ENCODE results near the gene DDX27.

DDX27 gene

GRCh38 chr20:49275636-49276035 lies 56.4 kb downstream of the DDX27 start:
- H3K4me3 ChIP-seq (ENCODE audit: low read depth, low read length): no peak overlapping the region
- no peak for DNase-seq (ENCODE audit: low read depth, low spot score)
- no peak for TF ChIP-seq CTCF (IDR thresholded peaks at IDR 0.05; ENCODE audit: low read depth, low read length)
- in situ Hi-C loops (cut with HindIII; ENCODE audit: low sequenced_read_pairs): no loop called here

DNA sequence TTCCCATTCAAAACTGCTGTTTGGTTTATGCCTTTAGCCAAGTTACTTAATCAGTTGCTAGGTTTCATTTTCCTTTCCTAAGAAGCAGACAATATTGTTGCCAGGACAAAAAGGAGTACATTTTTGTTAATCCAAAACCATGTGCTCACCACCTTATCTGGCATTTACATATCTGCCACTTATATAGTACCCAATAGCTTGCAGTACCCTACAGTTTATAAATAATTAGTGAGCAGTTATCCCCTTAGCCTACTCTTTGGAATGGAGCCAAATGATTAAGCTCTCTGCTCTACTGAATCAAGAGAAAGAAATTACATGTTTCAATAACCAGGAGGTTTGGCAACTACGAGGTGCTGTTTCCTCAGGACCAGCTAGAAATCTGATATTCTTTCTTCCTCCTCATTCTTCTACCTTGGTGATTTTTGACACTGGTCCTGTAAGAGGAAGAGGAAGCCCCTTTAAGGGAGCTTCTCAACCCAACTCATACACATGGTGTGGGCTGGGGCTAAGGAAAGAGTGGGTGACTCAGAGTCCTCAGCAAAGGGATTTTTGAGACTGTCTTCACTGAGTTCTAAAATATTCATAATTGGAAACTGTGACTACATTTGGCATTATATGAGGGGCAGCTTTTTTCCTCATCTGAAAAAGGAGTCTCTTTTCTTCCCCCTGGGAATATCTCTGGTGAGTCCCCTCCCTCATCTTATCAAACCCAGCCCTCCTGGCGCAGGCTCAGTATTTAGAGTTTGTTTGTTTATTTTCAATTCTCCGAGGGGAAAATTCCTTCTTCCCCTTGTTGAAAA lies 57.1 kb downstream of the DDX27 start:
- TF ChIP-seq CTCF (IDR thresholded peaks at IDR 0.05; ENCODE audit: low read depth, low read length): no peak
- in situ Hi-C loops (cut with HindIII; ENCODE audit: low sequenced_read_pairs): no loop called here
- peak overlapping the region; percentile 97 for H3K4me3 ChIP-seq (ENCODE audit: low read depth, low read length)
- peak; percentile 70 for DNase-seq (ENCODE audit: low read depth, low spot score)

- H3K4me3 ChIP-seq (ENCODE audit: low read depth, low read length): peak overlapping the region; percentile 97
- in situ Hi-C loops (cut with HindIII; ENCODE audit: low sequenced_read_pairs): no loop called here
- no peak for DNase-seq (ENCODE audit: low read depth, low spot score)
- TF ChIP-seq CTCF (IDR thresholded peaks at IDR 0.05; ENCODE audit: low read depth, low read length): no peak
Observed at GRCh38 chr20:49276961-49277785, 58.0 kb downstream of the DDX27 start.

GRCh38 chr20:49277786-49278035 lies 58.5 kb downstream of the DDX27 start:
- in situ Hi-C loops (cut with HindIII; ENCODE audit: low sequenced_read_pairs): no loop called here
- TF ChIP-seq CTCF (IDR thresholded peaks at IDR 0.05; ENCODE audit: low read depth, low read length): no peak
- H3K4me3 ChIP-seq (ENCODE audit: low read depth, low read length): peak overlapping the region; percentile 97
- DNase-seq (ENCODE audit: low read depth, low spot score): no peak

DNA sequence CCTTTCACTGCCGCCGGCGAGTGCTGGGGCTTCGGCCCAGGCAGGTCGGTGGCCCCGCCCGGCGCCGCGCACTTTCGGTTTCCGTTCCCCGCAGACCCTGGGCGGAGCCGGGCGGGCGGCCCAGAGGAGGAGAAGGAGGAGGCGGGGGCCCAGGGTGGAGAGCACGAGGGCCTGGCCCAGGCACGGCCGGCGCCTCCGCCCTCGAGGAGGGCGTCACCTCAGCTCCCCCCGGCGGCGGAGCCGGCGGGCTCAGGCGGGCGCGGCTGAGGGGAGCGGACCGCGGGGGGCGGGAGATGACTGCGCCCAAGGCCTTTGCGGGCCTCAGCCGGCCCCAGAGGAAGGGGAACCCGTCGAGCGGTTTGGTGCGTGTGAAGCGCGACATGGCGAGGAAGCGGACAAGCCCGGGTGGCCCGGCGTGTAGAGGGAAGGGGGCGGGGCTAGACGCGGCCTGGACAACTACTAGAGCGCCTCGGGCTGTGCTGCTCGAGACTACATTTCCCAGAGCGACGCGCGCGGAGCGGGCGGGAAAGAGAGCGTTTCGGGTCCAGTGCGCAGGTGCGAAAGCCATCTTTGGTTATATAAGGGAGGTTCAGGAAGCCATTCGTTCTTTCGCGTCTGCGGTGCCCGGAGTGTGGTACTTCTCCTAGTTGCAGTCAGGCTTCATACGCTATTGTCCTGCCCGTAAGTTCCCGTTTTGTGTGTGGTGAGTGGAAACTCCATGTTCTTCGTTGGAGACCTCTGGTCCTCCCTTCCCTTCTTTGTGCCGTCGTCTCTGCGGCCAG lies 59.0 kb downstream of the DDX27 start, which contains the start of gene ZNFX1:
Gene ZNFX1 (minus strand): TSS at position 22 of the 782 bp plus-strand sequence. CDS start 2,218 bp downstream, outside the sequence.
- DNase-seq (ENCODE audit: low read depth, low spot score): peak; percentile 99
- no peak for TF ChIP-seq CTCF (IDR thresholded peaks at IDR 0.05; ENCODE audit: low read depth, low read length)
- in situ Hi-C loops (cut with HindIII; ENCODE audit: low sequenced_read_pairs): no loop called here
- peak within 1 kb of the TSS; percentile 97 for H3K4me3 ChIP-seq (ENCODE audit: low read depth, low read length)

All from astrocyte of the spinal cord (primary cell).